Loucy (cell line): ENCODE measurements around the gene CSF3R.

Experiments used
- H2AFZ ChIP-seq: fragments of 200-600 bp; sonication (generic); 2 replicates; pipeline ENCODE4 v1.6.0; 2016; ENCODE audit warnings: antibody characterized with exemption, mild to moderate bottlenecking, low read length, moderate library complexity
- H3F3A ChIP-seq: fragments of 200-600 bp; 2 replicates; pipeline ENCODE4 v1.6.0; 2016; ENCODE audit warnings: antibody characterized with exemption, low read depth, mild to moderate bottlenecking
- H3K27me3 ChIP-seq: fragments of 200-600 bp; sonication (generic); 2 replicates; pipeline ENCODE4 v1.6.1; 2014; ENCODE audit warnings: low read length, mild to moderate bottlenecking; ENCODE audit not compliant: insufficient read depth, poor library complexity, severe bottlenecking
- H3K36me3 ChIP-seq: fragments of 200-600 bp; sonication (generic); 2 replicates; pipeline ENCODE4 v1.6.1; 2016; ENCODE audit warnings: low read length; ENCODE audit not compliant: insufficient read depth
- H3K4me1 ChIP-seq: fragments of 200-600 bp; sonication (generic); 2 replicates; pipeline ENCODE4 v1.5.1; 2014; ENCODE audit warnings: low read length, mild to moderate bottlenecking; ENCODE audit not compliant: insufficient read depth, poor library complexity, severe bottlenecking
- H3K4me2 ChIP-seq: fragments of 200-600 bp; sonication (generic); 2 replicates; pipeline ENCODE4 v1.6.0; 2014; ENCODE audit warnings: antibody characterized with exemption, low read length, low read depth, mild to moderate bottlenecking; ENCODE audit not compliant: poor library complexity, severe bottlenecking
- H3K4me3 ChIP-seq: fragments of 200-600 bp; sonication (generic); 2 replicates; pipeline ENCODE4 v1.5.1; 2014; ENCODE audit warnings: low read length, mild to moderate bottlenecking, mixed read lengths; ENCODE audit not compliant: poor library complexity, severe bottlenecking
- H3K79me2 ChIP-seq: fragments of 200-600 bp; sonication (generic); 2 replicates; pipeline ENCODE4 v1.6.1; 2014; ENCODE audit warnings: low read length; ENCODE audit not compliant: insufficient read depth
- H3K9ac ChIP-seq: fragments of 200-600 bp; sonication (generic); 2 replicates; pipeline ENCODE4 v1.6.0; 2014; ENCODE audit warnings: mild to moderate bottlenecking, low read depth, low read length, moderate library complexity; ENCODE audit not compliant: poor library complexity, severe bottlenecking
- H3K9me2 ChIP-seq: fragments of 200-600 bp; sonication (generic); replicated peaks from 2 replicates; pipeline ENCODE4 v1.6.1; 2016; ENCODE audit warnings: low read depth, low read length, mixed read lengths
- H3K9me3 ChIP-seq: fragments of 200-600 bp; sonication (generic); 2 replicates; pipeline ENCODE4 v1.6.1; 2014; ENCODE audit warnings: mild to moderate bottlenecking, antibody characterized with exemption, low read length, low read depth; ENCODE audit not compliant: insufficient read depth
- H4K20me1 ChIP-seq: fragments of 200-600 bp; sonication (generic); 2 replicates; pipeline ENCODE4 v1.6.0; 2014; ENCODE audit warnings: antibody characterized with exemption, low read length, mild to moderate bottlenecking; ENCODE audit not compliant: insufficient read depth, poor library complexity, severe bottlenecking
- CTCF ChIP-seq: fragments of 200-600 bp; sonication (generic); conservative IDR thresholded peaks from 2 replicates; pipeline ENCODE4 v1.5.1; 2014; ENCODE audit warnings: mild to moderate bottlenecking, antibody characterized with exemption, low read length
- EZH2phosphoT487 ChIP-seq: fragments of 200-600 bp; IDR thresholded peaks from 2 replicates; pipeline ENCODE4 v1.6.1; 2018; ENCODE audit warnings: antibody characterized with exemption, mild to moderate bottlenecking, moderate library complexity, borderline replicate concordance

Gene CSF3R

GRCh38 chr1:36438715-36439114, 44.0 kb downstream of the CSF3R start:
- no peaks in the 10 kb centered on the region for H3K36me3 ChIP-seq
- H3K79me2 ChIP-seq: no peaks in the 10 kb centered on the region
- H3K9me2 ChIP-seq: no peaks in the 10 kb centered on the region
- no peaks in the 10 kb centered on the region for H3K9me3 ChIP-seq
- no peak overlapping the region for H2AFZ ChIP-seq
- H3K4me3 ChIP-seq: no peak overlapping the region
- no peak overlapping the region for H3K4me2 ChIP-seq
- no peaks in the 10 kb centered on the region for H3K27me3 ChIP-seq
- H4K20me1 ChIP-seq: no peaks in the 10 kb centered on the region
- no peaks in the 10 kb centered on the region for H3F3A ChIP-seq
- H3K4me1 ChIP-seq: no peaks in the 10 kb centered on the region
- TF ChIP-seq CTCF (no peak), EZH2phosphoT487 (no peak)
- H3K9ac ChIP-seq: no peak overlapping the region

GRCh38 chr1:36436821-36437220, 45.9 kb downstream of the CSF3R start:
- H3K9me2 ChIP-seq: no peaks in the 10 kb centered on the region
- no peak for TF ChIP-seq CTCF
- TF ChIP-seq EZH2phosphoT487: no peak
- no peaks in the 10 kb centered on the region for H3K36me3 ChIP-seq
- H3K4me2 ChIP-seq: no peak overlapping the region
- no peak overlapping the region for H3K9ac ChIP-seq
- H2AFZ ChIP-seq: no peak overlapping the region
- no peaks in the 10 kb centered on the region for H3K27me3 ChIP-seq
- no peak overlapping the region for H3K4me3 ChIP-seq
- H4K20me1 ChIP-seq: no peaks in the 10 kb centered on the region
- H3K79me2 ChIP-seq: no peaks in the 10 kb centered on the region
- no peaks in the 10 kb centered on the region for H3K4me1 ChIP-seq
- no peaks in the 10 kb centered on the region for H3K9me3 ChIP-seq
- no peaks in the 10 kb centered on the region for H3F3A ChIP-seq

DNA sequence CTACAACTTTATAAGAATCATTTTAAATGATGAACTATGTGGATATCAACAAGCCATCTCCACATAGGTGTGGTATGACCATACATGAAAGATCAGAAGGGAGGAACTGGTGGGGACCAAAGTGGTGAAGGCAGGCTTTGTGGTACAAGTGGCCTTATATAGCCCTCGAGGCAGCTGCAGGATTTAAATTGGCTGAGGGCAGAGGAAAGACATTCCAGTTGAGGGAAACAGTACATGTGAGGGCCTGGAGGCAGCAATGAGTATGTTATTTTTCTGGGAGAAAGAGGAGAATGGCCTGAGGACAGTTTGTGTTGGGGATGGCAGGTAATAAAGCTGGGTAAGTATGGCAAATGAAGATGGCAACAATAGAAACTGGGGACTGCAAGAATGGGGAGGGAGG, 49.6 kb downstream of the CSF3R start:
- Histone ChIP-seq H3K9me3 (no peaks in the 10 kb centered on the region), H2AFZ (no peak overlapping the region), H3K4me3 (no peak overlapping the region), H3K79me2 (no peaks in the 10 kb centered on the region), H3F3A (no peaks in the 10 kb centered on the region), H4K20me1 (no peaks in the 10 kb centered on the region), H3K9ac (no peak overlapping the region), H3K27me3 (no peaks in the 10 kb centered on the region), H3K9me2 (no peaks in the 10 kb centered on the region), H3K36me3 (no peaks in the 10 kb centered on the region), H3K4me1 (no peaks in the 10 kb centered on the region), H3K4me2 (no peak overlapping the region)
- no peak for TF ChIP-seq EZH2phosphoT487
- TF ChIP-seq CTCF: no peak
